HFFc6 (cell line): ENCODE results near the gene ANKRD7. TPM values are rescaled to one million over a fixed set of nuclear protein-coding genes. Genes with fewer than 3 reads are reported as not detected.

ENCODE experiments used
- DNase-seq: peaks from one replicate; pipeline ENCODE4 v3.0.0-alpha.2; 2018
- H3K27ac Mint-ChIP-seq: 2 replicates; pipeline ENCODE4 v1.8.0; 2020; ENCODE audit warnings: mild to moderate bottlenecking, mixed read lengths
- H3K27me3 Mint-ChIP-seq: 2 replicates; pipeline ENCODE4 v1.8.0; 2021; ENCODE audit warnings: mild to moderate bottlenecking, moderate library complexity, mixed read lengths; ENCODE audit not compliant: insufficient read depth
- H3K36me3 Mint-ChIP-seq: 2 replicates; pipeline ENCODE4 v1.8.0; 2021; ENCODE audit warnings: low read depth, mixed read lengths
- H3K4me1 Mint-ChIP-seq: 2 replicates; pipeline ENCODE4 v1.8.0; 2020; ENCODE audit warnings: low read depth, mixed read lengths
- H3K4me3 Mint-ChIP-seq: 2 replicates; pipeline ENCODE4 v1.8.0; 2020; ENCODE audit warnings: mild to moderate bottlenecking, moderate library complexity, mixed read lengths
- H3K9me3 Mint-ChIP-seq: 2 replicates; pipeline ENCODE4 v1.8.0; 2020; ENCODE audit warnings: mild to moderate bottlenecking, mixed read lengths
- CTCF ChIP-seq: fragments of 200-600 bp; sonication (generic); IDR thresholded peaks from 2 replicates; pipeline ENCODE4 v1.5.0; 2021; ENCODE audit warnings: antibody characterized with exemption, mild to moderate bottlenecking
- total RNA-seq, 6 experiments: library from RNA; stranded (reverse); fragmentation: NEBNext Ultra II Directional; extraction: Animal tissue kit (Norgen Biotek cat#: 25700); gene quantifications; 2 replicates in 1 of 6; 3 replicates in 5 of 6; pipeline ENCODE4 v1.2.3, GENCODE V29; 2021

ANKRD7 gene
- total RNA-seq, 6 experiments from 2014 or later = 0.35 to 0.57 (median 0.37) TPM; not detected in 3

- Mint-ChIP-seq H3K4me3 (no peak overlapping the region), H3K27ac (no peak overlapping the region)
Observed at GRCh38 chr7:118286131-118286530, 61.6 kb downstream of the ANKRD7 start.

DNA sequence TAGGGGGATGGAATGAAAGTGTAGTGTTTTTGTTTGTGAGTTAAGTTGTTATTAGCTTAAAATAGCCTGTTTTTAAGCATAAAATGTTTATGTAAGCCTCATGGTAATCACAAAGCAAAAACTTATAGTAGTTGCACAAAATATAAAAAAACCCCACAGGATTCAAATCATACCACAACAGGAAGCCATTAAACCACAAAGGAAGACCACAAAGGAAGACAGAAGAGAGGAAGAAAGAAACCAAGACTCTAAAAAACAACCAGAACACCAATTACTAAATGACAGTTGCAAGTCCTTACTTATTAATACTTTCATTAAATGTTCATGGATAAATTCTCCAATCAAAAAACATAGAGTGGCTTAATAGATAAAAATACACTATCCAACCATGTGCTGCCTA is 63.6 kb downstream of the ANKRD7 start:
- H3K36me3 Mint-ChIP-seq = no peaks in the 10 kb centered on the region
- no peaks in the 10 kb centered on the region for H3K4me1 Mint-ChIP-seq
- no peak for DNase-seq
- H3K4me3 Mint-ChIP-seq = no peak overlapping the region
- H3K27me3 Mint-ChIP-seq = no peaks in the 10 kb centered on the region
- TF ChIP-seq CTCF = no peak
- H3K27ac Mint-ChIP-seq = no peak overlapping the region
- H3K9me3 Mint-ChIP-seq = peaks cover 38% of the 10 kb centered on the region

More at GRCh38 chr7:118286131-118286530, 61.6 kb downstream of the ANKRD7 start:
- no peak for TF ChIP-seq CTCF
- H3K9me3 Mint-ChIP-seq = peaks cover 32% of the 10 kb centered on the region
- no peaks in the 10 kb centered on the region for H3K27me3 Mint-ChIP-seq
- H3K36me3 Mint-ChIP-seq = no peaks in the 10 kb centered on the region
- H3K4me1 Mint-ChIP-seq = no peaks in the 10 kb centered on the region
- DNase-seq = no peak

- H3K27ac Mint-ChIP-seq = no peak overlapping the region
- H3K9me3 Mint-ChIP-seq = peaks cover 38% of the 10 kb centered on the region
- H3K4me3 Mint-ChIP-seq = no peak overlapping the region
- no peaks in the 10 kb centered on the region for H3K36me3 Mint-ChIP-seq
- H3K4me1 Mint-ChIP-seq = no peaks in the 10 kb centered on the region
- no peak for TF ChIP-seq CTCF
- no peaks in the 10 kb centered on the region for H3K27me3 Mint-ChIP-seq
- no peak for DNase-seq
Observed at GRCh38 chr7:118289476-118289875, 65.0 kb downstream of the ANKRD7 start.

Other genes starting within 250 kb of the ANKRD7 start
- gene LSM8, start 40.5 kb upstream of the ANKRD7 start, total RNA-seq = 10 to 100 TPM; 10.7 to 24.3 (median 19.9) TPM